Skin epidermis (tissue), 12 donors: Measurements from ENCODE around the gene MAB21L3.
"Not testable (repeated sequence)": the region's sequence is repeated elsewhere in the genome, so short reads cannot be mapped to it uniquely, and the experiment has no call there.

Source experiments
- H3K27ac ChIP-seq, 21 experiments: fragments of 200-600 bp; sonication (generic) in 11 of 21; one replicate each; pipeline ENCODE4 v1.5.0; 2020; ENCODE audit warnings: mild to moderate bottlenecking in 3 of 21, inconsistent platforms in 2 of 21, moderate library complexity in 2 of 21
- H3K4me3 ChIP-seq, 7 experiments: fragments of 200-600 bp; sonication (generic) in 2 of 7; one replicate each; pipeline ENCODE4 v1.5.0; 2020; ENCODE audit warnings: inconsistent platforms in 2 of 7, mild to moderate bottlenecking in 2 of 7, moderate library complexity in 1 of 7

Gene MAB21L3

GRCh38 chr1:116131866-116132605 is 20.8 kb downstream of the MAB21L3 start:
- H3K27ac ChIP-seq = peak overlapping the region in 15 of 21 experiments; percentile 1 to 84 (median 65)

GRCh38 chr1:116133696-116134475 is 22.7 kb downstream of the MAB21L3 start:
- no peak overlapping the region for H3K27ac ChIP-seq
- H3K4me3 ChIP-seq = no peak overlapping the region

More at GRCh38 chr1:116131866-116132605, 20.8 kb downstream of the MAB21L3 start:
- no peak overlapping the region for H3K4me3 ChIP-seq

- H3K27ac ChIP-seq = no peak overlapping the region
- H3K4me3 ChIP-seq = no peak overlapping the region
Measured at GRCh38 chr1:116134476-116134773, 23.2 kb downstream of the MAB21L3 start.

- Histone ChIP-seq H3K27ac (peak overlapping the region in 11 of 21 experiments; percentile 2 to 66 (median 49)), H3K4me3 (no peak overlapping the region)
Measured at GRCh38 chr1:116138277-116138792, 27.1 kb downstream of the MAB21L3 start.

GRCh38 chr1:116139592-116140134 is 28.5 kb downstream of the MAB21L3 start:
- no peak overlapping the region for H3K27ac ChIP-seq
- H3K4me3 ChIP-seq = no peak overlapping the region

- Histone ChIP-seq H3K27ac (no peak overlapping the region), H3K4me3 (no peak overlapping the region)
Measured at GRCh38 chr1:116144151-116144550, 33.0 kb downstream of the MAB21L3 start.

- H3K27ac ChIP-seq, H3K4me3 ChIP-seq: not testable (repeated sequence)
Measured at GRCh38 chr1:116146447-116147113, 35.4 kb downstream of the MAB21L3 start.

- Histone ChIP-seq H3K4me3 (no peak overlapping the region), H3K27ac (no peak overlapping the region)
Measured at GRCh38 chr1:116147114-116147510, 35.9 kb downstream of the MAB21L3 start.

- no peak overlapping the region for H3K27ac ChIP-seq
- no peak overlapping the region for H3K4me3 ChIP-seq
Measured at GRCh38 chr1:116147972-116148371, 36.8 kb downstream of the MAB21L3 start.

- Histone ChIP-seq H3K27ac (no peak overlapping the region), H3K4me3 (no peak overlapping the region)
Measured at GRCh38 chr1:116148967-116149366, 37.8 kb downstream of the MAB21L3 start.

- Histone ChIP-seq H3K4me3 (no peak overlapping the region), H3K27ac (peak overlapping the region in 1 of 21 experiments; percentile 6)
Measured at GRCh38 chr1:116150368-116150767, 39.2 kb downstream of the MAB21L3 start.

GRCh38 chr1:116151739-116152576 is 40.8 kb downstream of the MAB21L3 start:
- Histone ChIP-seq H3K27ac (peak overlapping the region in 17 of 21 experiments; percentile 3 to 79 (median 59)), H3K4me3 (peak overlapping the region; percentile 19 to 39 (median 26))

GRCh38 chr1:116152577-116152943 is 41.4 kb downstream of the MAB21L3 start:
- peak overlapping the region in 10 of 21 experiments; percentile 46 to 79 (median 71) for H3K27ac ChIP-seq
- peak overlapping the region in 6 of 7 experiments; percentile 19 to 39 (median 26) for H3K4me3 ChIP-seq

- Histone ChIP-seq H3K4me3 (no peak overlapping the region), H3K27ac (no peak overlapping the region)
Measured at GRCh38 chr1:116152950-116153691, 41.9 kb downstream of the MAB21L3 start.

- H3K27ac ChIP-seq = no peak overlapping the region
- no peak overlapping the region for H3K4me3 ChIP-seq
Measured at GRCh38 chr1:116153692-116154031, 42.5 kb downstream of the MAB21L3 start.

GRCh38 chr1:116154536-116154935 is 43.3 kb downstream of the MAB21L3 start:
- no peak overlapping the region for H3K27ac ChIP-seq

GRCh38 chr1:116157096-116157495 is 45.9 kb downstream of the MAB21L3 start:
- Histone ChIP-seq H3K4me3 (no peak overlapping the region), H3K27ac (no peak overlapping the region)

More at GRCh38 chr1:116154536-116154935, 43.3 kb downstream of the MAB21L3 start:
- H3K4me3 ChIP-seq = no peak overlapping the region

- no peak overlapping the region for H3K4me3 ChIP-seq
- H3K27ac ChIP-seq = no peak overlapping the region
Measured at GRCh38 chr1:116159177-116159576, 48.0 kb downstream of the MAB21L3 start.

GRCh38 chr1:116159611-116160010 is 48.4 kb downstream of the MAB21L3 start:
- no peak overlapping the region for H3K4me3 ChIP-seq
- H3K27ac ChIP-seq = no peak overlapping the region
